ENCODE data around the gene FOLR3.
"Not testable (repeated sequence)": the region's sequence is repeated elsewhere in the genome, so short reads cannot be mapped to it uniquely, and the experiment has no call there.

FOLR3 gene

GRCh38 chr11:72123117-72123653 lies 12.3 kb upstream of the FOLR3 start:
- no peak for DNase-seq (ENCODE audit: low read depth)

GRCh38 chr11:72124046-72124445 lies 11.5 kb upstream of the FOLR3 start:
- no peak for DNase-seq (ENCODE audit: low read depth)

- no peak for DNase-seq (ENCODE audit: low read depth)
Measured at GRCh38 chr11:72125956-72126355, 9.6 kb upstream of the FOLR3 start.

- DNase-seq (ENCODE audit: low read depth): no peak
Measured at GRCh38 chr11:72127923-72128322, 7.6 kb upstream of the FOLR3 start.

- no peak for DNase-seq (ENCODE audit: low read depth)
Measured at GRCh38 chr11:72129381-72129780, 6.1 kb upstream of the FOLR3 start.

DNA sequence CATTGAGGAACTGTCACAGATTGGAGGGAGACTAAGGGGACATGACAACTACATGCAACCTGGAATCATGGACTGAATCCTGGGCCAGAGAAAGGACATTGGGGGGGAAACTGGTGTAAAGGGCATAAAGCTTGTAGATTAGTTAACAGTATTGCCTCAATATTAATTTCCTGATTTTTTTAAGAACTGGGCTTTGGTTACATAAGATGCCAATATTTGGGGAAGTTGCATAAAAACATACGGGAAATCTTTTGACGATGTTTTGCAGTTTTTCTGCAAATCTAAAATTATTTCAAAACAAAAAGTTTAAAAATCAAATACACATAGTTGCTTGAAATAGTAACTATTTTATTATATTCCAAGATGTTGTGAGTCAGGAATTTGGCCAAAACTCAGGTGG lies 2.9 kb upstream of the FOLR3 start:
- no peak for DNase-seq (ENCODE audit: low read depth)

DNA sequence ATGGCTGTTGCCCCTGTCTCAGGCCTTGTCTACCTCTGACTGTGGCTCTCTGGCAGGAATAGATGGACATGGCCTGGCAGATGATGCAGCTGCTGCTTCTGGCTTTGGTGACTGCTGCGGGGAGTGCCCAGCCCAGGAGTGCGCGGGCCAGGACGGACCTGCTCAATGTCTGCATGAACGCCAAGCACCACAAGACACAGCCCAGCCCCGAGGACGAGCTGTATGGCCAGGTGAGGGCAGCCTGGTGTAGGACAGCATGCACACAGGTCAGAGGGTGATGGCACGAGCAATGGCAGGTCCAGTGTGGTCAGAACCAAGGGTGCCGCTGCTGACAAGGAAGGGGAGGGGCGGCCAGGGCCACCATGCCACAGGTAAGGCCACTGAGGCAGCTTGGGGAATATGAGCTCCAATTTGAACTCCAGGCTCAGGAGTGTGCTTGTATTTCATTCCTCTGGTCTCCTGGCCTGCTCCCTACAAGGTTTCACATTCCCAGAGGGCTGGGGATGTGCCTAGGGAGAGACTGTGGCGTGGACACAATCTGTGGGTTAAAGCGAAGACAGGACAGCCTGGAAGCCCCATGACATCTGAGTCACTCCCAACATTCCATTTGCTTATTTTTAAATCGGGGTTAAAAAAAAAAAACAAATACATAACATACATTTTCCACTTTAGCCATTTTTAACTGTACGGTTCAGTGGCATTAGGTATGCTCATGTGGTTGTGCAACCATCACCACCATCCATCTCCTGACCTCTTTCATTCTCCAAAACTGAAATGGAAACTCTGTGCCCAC lies 562 bp downstream of the FOLR3 start:
- DNase-seq (ENCODE audit: low read depth): peak; percentile 45

DNA sequence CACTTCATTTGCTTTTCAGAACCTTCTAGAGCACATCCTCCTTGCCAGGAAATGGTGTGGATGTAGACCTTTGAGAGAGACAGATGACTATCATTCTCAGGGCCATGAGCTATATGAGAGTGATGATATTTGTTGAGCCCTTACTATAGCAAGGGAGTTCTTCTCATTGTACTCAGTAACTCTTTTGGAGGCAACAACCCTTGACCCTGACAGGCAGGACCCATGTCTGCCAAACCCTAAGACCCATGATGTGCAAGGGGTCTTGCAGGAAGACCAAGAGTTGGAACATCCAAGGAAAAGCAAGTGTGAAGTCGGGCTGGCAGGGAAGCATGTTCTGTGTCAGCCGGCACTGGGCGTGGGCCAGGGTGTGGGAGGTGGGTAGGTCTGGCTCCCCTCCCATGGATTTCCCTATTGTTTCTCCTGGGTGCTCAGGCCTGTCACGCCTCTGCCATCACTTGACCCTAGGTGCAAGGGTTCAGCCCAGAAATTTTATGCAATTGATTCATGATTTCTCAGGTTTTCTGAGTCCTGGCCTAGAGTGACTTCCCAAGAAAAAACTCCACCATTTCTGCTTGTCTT lies 1.2 kb downstream of the FOLR3 start:
- DNase-seq (ENCODE audit: low read depth): no peak

DNA sequence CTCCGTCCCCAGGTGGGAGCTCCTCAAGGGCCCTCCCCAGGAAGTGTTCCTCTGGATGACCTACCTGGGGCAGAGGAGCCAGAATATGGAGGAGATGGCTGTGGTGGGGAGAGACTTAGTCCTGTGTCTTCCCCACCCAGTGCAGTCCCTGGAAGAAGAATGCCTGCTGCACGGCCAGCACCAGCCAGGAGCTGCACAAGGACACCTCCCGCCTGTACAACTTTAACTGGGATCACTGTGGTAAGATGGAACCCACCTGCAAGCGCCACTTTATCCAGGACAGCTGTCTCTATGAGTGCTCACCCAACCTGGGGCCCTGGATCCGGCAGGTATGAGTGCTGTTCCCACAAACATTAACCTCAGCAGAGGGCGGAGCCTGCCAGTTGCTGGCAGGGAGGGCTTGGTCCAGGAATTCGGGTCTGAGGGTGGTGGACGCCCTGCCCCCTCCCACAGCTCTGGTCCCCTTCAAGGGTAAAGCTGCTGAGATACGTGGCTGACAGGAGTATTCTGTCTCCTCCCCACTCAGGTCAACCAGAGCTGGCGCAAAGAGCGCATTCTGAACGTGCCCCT lies 3.4 kb downstream of the FOLR3 start:
- no peak for DNase-seq (ENCODE audit: low read depth)

DNA sequence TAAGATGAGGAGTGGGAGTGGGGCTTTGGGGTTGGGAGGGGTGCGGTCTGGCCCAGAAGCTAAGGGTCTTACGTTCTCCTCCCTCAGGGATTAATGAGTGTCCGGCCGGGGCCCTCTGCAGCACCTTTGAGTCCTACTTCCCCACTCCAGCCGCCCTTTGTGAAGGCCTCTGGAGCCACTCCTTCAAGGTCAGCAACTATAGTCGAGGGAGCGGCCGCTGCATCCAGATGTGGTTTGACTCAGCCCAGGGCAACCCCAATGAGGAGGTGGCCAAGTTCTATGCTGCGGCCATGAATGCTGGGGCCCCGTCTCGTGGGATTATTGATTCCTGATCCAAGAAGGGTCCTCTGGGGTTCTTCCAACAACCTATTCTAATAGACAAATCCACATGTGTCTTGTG lies 4.0 kb downstream of the FOLR3 start:
- no peak for DNase-seq (ENCODE audit: low read depth)

DNA sequence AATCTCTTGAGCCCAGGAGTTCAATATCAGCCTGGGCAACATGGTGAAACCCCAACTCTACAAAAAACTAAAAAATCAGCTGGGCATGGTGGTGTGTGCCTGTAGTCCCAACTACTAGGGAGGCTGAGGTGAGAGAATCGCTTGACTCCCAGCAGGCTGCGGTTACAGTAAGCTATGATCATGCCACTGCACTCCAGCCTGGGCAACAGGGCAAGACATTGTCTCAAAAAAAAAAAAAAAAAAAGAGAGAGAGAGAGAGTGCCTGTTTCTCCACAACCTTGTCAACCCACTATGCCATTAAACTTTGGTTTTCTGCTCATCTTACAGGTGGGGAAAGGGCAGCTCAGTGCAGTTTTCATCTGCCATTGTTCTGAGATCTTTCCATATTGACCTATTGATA lies 5.1 kb downstream of the FOLR3 start:
- DNase-seq (ENCODE audit: low read depth): no peak

GRCh38 chr11:72141066-72141465 lies 5.5 kb downstream of the FOLR3 start:
- DNase-seq (ENCODE audit: low read depth): peak; percentile 94

DNA sequence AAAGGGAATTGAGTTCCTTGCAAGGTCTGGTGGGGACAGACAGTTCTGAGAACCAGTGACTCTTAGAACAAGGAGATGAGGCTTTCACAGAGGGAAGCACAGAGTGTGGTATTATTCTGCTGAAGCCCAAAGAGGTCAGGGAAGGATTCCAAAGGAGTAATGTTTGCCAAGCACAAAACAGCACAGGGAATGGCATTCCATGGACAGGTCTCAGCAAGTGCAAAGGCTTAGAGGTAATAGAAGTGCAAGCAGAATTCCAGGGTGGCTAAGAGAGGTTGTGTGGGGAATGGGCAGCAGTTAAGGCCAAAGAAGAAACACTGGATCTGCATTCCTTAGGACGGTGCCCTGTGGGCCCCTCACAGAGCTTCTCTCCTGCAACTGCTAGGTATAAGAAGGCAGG lies 6.6 kb downstream of the FOLR3 start:
- peak; percentile 6 for DNase-seq (ENCODE audit: low read depth)

- not testable (repeated sequence) for DNase-seq (ENCODE audit: low read depth)
Measured at GRCh38 chr11:72142543-72142942, 7.0 kb downstream of the FOLR3 start.

GRCh38 chr11:72144807-72145565 lies 9.5 kb downstream of the FOLR3 start:
- peak; percentile 90 for DNase-seq (ENCODE audit: low read depth)

GRCh38 chr11:72146625-72147024 lies 11.1 kb downstream of the FOLR3 start:
- DNase-seq (ENCODE audit: low read depth): no peak

- no peak for DNase-seq (ENCODE audit: low read depth)
Measured at GRCh38 chr11:72150882-72151281, 15.4 kb downstream of the FOLR3 start.

DNA sequence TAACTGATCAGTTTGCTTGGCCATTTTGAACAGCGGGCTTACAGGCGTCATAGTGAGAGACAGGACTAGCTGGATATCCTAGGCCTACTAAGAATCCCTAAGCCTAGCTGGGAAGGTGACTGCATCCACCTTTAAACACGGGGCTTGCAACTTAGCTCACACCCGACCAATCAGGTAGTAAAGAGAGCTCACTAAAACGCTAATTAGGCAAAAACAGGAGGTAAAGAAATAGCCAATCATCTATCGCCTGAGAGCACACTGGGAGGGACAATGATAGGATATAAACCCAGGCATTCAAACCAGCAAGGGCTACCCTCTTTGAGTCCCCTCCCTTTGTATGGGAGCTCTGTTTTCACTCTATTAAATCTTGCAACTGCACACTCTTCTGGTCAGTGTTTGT lies 18.3 kb downstream of the FOLR3 start:
- DNase-seq (ENCODE audit: low read depth): not testable (repeated sequence)

GRCh38 chr11:72154816-72155215 lies 19.3 kb downstream of the FOLR3 start:
- DNase-seq (ENCODE audit: low read depth): no peak

DNA sequence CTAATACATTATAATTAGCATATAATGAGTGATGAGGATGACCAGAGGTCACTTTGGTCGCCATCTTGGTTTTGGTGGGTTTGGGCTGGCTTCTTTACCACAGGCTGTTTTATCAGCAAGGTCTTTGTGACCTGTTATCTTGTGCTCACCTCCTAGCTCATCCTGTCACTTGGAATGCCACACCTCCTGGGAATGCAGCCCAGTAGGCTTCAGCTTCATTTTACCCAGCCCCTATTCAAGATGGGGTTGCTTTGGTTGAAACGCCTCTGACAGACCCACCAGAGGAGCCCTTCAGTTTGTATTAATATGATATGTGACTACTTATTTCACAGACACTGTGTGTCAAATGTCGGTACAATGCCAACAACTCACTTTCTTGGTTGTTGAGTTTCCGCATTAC lies 20.2 kb downstream of the FOLR3 start:
- DNase-seq (ENCODE audit: low read depth): no peak

GRCh38 chr11:72157131-72157530 lies 21.6 kb downstream of the FOLR3 start:
- no peak for DNase-seq (ENCODE audit: low read depth)

GRCh38 chr11:72160319-72160718 lies 24.8 kb downstream of the FOLR3 start:
- DNase-seq (ENCODE audit: low read depth): peak; percentile 51
